ENCODE measurements around the gene GUK1.
"Not testable (repeated sequence)": the region's sequence is repeated elsewhere in the genome, so short reads cannot be mapped to it uniquely, and the experiment has no call there.

The GUK1 gene

GRCh38 chr1:228173528-228174481 is 33.7 kb downstream of the GUK1 start:
- DNase-seq (ENCODE audit: low read depth, low spot score); H3K4me3 ChIP-seq (ENCODE audit: low read length); H3K36me3 ChIP-seq (ENCODE audit: control insufficient read depth, insufficient read depth, low read length); H3K27me3 ChIP-seq (ENCODE audit: control insufficient read depth, insufficient read depth, low read length); H3K9me3 ChIP-seq (ENCODE audit: control insufficient read depth, insufficient read depth, low read length); H3K27ac ChIP-seq (ENCODE audit: low read length); H3K4me1 ChIP-seq (ENCODE audit: control insufficient read depth, insufficient read depth, low read length): not testable (repeated sequence)
- no CpG with 5 or more reads among the region's 69 CpGs for WGBS (ENCODE audit: insufficient coverage, insufficient read length)

GRCh38 chr1:228174482-228175315 is 34.6 kb downstream of the GUK1 start:
- no peak for DNase-seq (ENCODE audit: low read depth, low spot score)
- H3K27ac ChIP-seq (ENCODE audit: low read length), result no peak overlapping the region
- H3K27me3 ChIP-seq (ENCODE audit: control insufficient read depth, insufficient read depth, low read length), result no peaks in the 10 kb centered on the region
- no peaks in the 10 kb centered on the region for H3K9me3 ChIP-seq (ENCODE audit: control insufficient read depth, insufficient read depth, low read length)
- no CpG with 5 or more reads among the region's 52 CpGs for WGBS (ENCODE audit: insufficient coverage, insufficient read length)
- H3K36me3 ChIP-seq (ENCODE audit: control insufficient read depth, insufficient read depth, low read length), result no peaks in the 10 kb centered on the region
- H3K4me1 ChIP-seq (ENCODE audit: control insufficient read depth, insufficient read depth, low read length), result peaks cover 6% of the 10 kb centered on the region
- H3K4me3 ChIP-seq (ENCODE audit: low read length), result no peak overlapping the region

- no peaks in the 10 kb centered on the region for H3K36me3 ChIP-seq (ENCODE audit: control insufficient read depth, insufficient read depth, low read length)
- no peak for DNase-seq (ENCODE audit: low read depth, low spot score)
- no peaks in the 10 kb centered on the region for H3K27me3 ChIP-seq (ENCODE audit: control insufficient read depth, insufficient read depth, low read length)
- peaks cover 6% of the 10 kb centered on the region for H3K4me1 ChIP-seq (ENCODE audit: control insufficient read depth, insufficient read depth, low read length)
- no peaks in the 10 kb centered on the region for H3K9me3 ChIP-seq (ENCODE audit: control insufficient read depth, insufficient read depth, low read length)
- no peak overlapping the region for H3K27ac ChIP-seq (ENCODE audit: low read length)
- no CpG with 5 or more reads among the region's 18 CpGs for WGBS (ENCODE audit: insufficient coverage, insufficient read length)
- H3K4me3 ChIP-seq (ENCODE audit: low read length), result no peak overlapping the region
Observed at GRCh38 chr1:228175316-228176023, 35.4 kb downstream of the GUK1 start.

- H3K4me1 ChIP-seq (ENCODE audit: control insufficient read depth, insufficient read depth, low read length), result peaks cover 6% of the 10 kb centered on the region
- no peak overlapping the region for H3K27ac ChIP-seq (ENCODE audit: low read length)
- no peaks in the 10 kb centered on the region for H3K27me3 ChIP-seq (ENCODE audit: control insufficient read depth, insufficient read depth, low read length)
- no peak for DNase-seq (ENCODE audit: low read depth, low spot score)
- WGBS (ENCODE audit: insufficient coverage, insufficient read length), result no CpG with 5 or more reads among the region's 4 CpGs
- H3K4me3 ChIP-seq (ENCODE audit: low read length), result no peak overlapping the region
- H3K9me3 ChIP-seq (ENCODE audit: control insufficient read depth, insufficient read depth, low read length), result no peaks in the 10 kb centered on the region
- no peaks in the 10 kb centered on the region for H3K36me3 ChIP-seq (ENCODE audit: control insufficient read depth, insufficient read depth, low read length)
Observed at GRCh38 chr1:228176024-228176395, 35.9 kb downstream of the GUK1 start.

GRCh38 chr1:228176461-228177182 is 36.5 kb downstream of the GUK1 start:
- H3K36me3 ChIP-seq (ENCODE audit: control insufficient read depth, insufficient read depth, low read length), result no peaks in the 10 kb centered on the region
- no CpG with 5 or more reads among the region's 19 CpGs for WGBS (ENCODE audit: insufficient coverage, insufficient read length)
- H3K4me1 ChIP-seq (ENCODE audit: control insufficient read depth, insufficient read depth, low read length), result peaks cover 6% of the 10 kb centered on the region
- no peak for DNase-seq (ENCODE audit: low read depth, low spot score)
- H3K4me3 ChIP-seq (ENCODE audit: low read length), result no peak overlapping the region
- no peaks in the 10 kb centered on the region for H3K27me3 ChIP-seq (ENCODE audit: control insufficient read depth, insufficient read depth, low read length)
- H3K27ac ChIP-seq (ENCODE audit: low read length), result no peak overlapping the region
- no peaks in the 10 kb centered on the region for H3K9me3 ChIP-seq (ENCODE audit: control insufficient read depth, insufficient read depth, low read length)

GRCh38 chr1:228177183-228177475 is 37.0 kb downstream of the GUK1 start:
- DNase-seq (ENCODE audit: low read depth, low spot score), result no peak
- peaks cover 6% of the 10 kb centered on the region for H3K4me1 ChIP-seq (ENCODE audit: control insufficient read depth, insufficient read depth, low read length)
- H3K27me3 ChIP-seq (ENCODE audit: control insufficient read depth, insufficient read depth, low read length), result no peaks in the 10 kb centered on the region
- no CpG with 5 or more reads among the region's 5 CpGs for WGBS (ENCODE audit: insufficient coverage, insufficient read length)
- H3K4me3 ChIP-seq (ENCODE audit: low read length), result no peak overlapping the region
- H3K36me3 ChIP-seq (ENCODE audit: control insufficient read depth, insufficient read depth, low read length), result no peaks in the 10 kb centered on the region
- H3K9me3 ChIP-seq (ENCODE audit: control insufficient read depth, insufficient read depth, low read length), result no peaks in the 10 kb centered on the region
- no peak overlapping the region for H3K27ac ChIP-seq (ENCODE audit: low read length)

GRCh38 chr1:228177721-228178710 is 37.9 kb downstream of the GUK1 start:
- H3K4me3 ChIP-seq (ENCODE audit: low read length), result no peak overlapping the region
- H3K36me3 ChIP-seq (ENCODE audit: control insufficient read depth, insufficient read depth, low read length), result no peaks in the 10 kb centered on the region
- WGBS (ENCODE audit: insufficient coverage, insufficient read length), result no CpG with 5 or more reads among the region's 12 CpGs
- no peak overlapping the region for H3K27ac ChIP-seq (ENCODE audit: low read length)
- peaks cover 6% of the 10 kb centered on the region for H3K4me1 ChIP-seq (ENCODE audit: control insufficient read depth, insufficient read depth, low read length)
- no peaks in the 10 kb centered on the region for H3K9me3 ChIP-seq (ENCODE audit: control insufficient read depth, insufficient read depth, low read length)
- DNase-seq (ENCODE audit: low read depth, low spot score), result no peak
- no peaks in the 10 kb centered on the region for H3K27me3 ChIP-seq (ENCODE audit: control insufficient read depth, insufficient read depth, low read length)

- WGBS (ENCODE audit: insufficient coverage, insufficient read length), result no CpG with 5 or more reads among the region's 12 CpGs
- Histone ChIP-seq H3K27ac (ENCODE audit: low read length) (no peak overlapping the region), H3K9me3 (ENCODE audit: control insufficient read depth, insufficient read depth, low read length) (no peaks in the 10 kb centered on the region), H3K36me3 (ENCODE audit: control insufficient read depth, insufficient read depth, low read length) (no peaks in the 10 kb centered on the region), H3K4me3 (ENCODE audit: low read length) (no peak overlapping the region), H3K27me3 (ENCODE audit: control insufficient read depth, insufficient read depth, low read length) (no peaks in the 10 kb centered on the region), H3K4me1 (ENCODE audit: control insufficient read depth, insufficient read depth, low read length) (peaks cover 4% of the 10 kb centered on the region; the same call in 1 of the 2 replicates)
- DNase-seq (ENCODE audit: low read depth, low spot score), result no peak
Observed at GRCh38 chr1:228178737-228179684, 38.9 kb downstream of the GUK1 start.

Measured in iPS DF 6.9 (cell line).